SK-N-SH treated with all-trans-retinoic acid at 6 μM for 48 hours (cell line): Measurements from ENCODE around the gene KCNJ18.
"Not testable (repeated sequence)": the region's sequence is repeated elsewhere in the genome, so short reads cannot be mapped to it uniquely, and the experiment has no call there.

Source experiments
- ATAC-seq: fragments of 200-7000 bp; cut with Tn5 transposase; 3 replicates; pipeline ENCODE4 v1.9.1; 2020; ENCODE audit warnings: mild to moderate bottlenecking, moderate library complexity

The KCNJ18 gene

DNA sequence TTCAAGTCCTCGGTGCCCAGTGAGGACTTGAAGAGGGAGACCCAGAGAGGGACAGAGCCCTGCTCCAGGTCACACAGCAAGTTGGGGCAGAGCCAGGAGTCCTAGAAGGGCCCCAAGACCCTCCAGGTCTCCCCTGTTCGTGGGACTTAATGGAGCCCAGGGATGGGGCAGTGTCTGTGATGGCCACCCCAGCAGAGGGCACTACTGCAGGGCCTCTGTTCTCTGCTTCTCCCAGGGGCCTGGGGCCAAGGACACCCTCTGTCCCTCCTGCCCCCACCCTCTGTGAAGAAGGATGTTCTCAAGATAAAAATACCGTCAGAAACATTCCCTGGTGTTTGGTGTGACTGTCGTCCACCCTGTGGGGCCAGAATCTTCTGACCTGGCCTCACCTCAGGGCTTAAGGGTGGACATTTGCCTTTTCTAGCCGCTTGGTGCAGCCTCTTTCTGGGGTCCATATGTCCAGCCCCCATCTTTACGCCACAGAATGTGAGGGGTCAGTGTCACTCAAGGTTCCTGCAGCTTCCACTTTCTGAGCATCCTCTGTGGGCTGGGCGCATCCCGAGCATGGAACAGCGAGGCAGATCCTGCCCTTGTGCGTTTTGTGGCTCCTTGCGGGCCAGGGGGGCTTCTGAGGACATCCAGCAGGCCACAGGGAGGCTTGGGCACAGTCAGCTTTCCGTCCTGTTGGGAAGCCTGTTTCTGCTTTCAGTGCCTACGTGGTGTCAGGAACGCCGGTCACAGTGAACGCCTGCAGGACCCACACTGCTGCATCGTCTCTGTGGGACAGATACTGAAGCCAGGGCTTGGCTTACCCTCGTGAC lies at the start of gene KCNJ18:
Gene KCNJ18 (plus strand): TSS at position 641 of the 821 bp plus-strand sequence. CDS start 10,264 bp downstream, outside the sequence.
- ATAC-seq = peak; percentile 12; the same call in 1 of the 3 replicates

DNA sequence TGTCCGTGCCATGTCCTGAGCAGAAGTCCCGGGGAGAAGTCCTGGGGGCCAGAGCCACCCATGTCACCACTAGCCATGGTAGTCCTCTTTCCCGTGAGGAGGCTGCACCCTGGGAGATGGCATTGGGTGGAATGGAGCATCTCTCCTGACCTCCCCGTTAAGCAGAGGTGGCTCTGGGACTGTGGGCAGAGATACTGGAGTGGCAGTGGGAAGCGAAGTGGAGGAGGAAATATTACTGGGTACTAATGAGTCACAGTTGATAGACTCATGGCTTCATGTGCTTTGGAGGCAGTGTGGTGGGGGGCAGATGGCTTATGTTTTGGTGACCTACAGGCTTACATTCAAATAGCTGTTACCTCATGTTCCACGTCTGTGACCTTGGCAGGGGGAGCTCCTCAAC lies 44.2 kb upstream of the KCNJ18 start:
- not testable (repeated sequence) for ATAC-seq

DNA sequence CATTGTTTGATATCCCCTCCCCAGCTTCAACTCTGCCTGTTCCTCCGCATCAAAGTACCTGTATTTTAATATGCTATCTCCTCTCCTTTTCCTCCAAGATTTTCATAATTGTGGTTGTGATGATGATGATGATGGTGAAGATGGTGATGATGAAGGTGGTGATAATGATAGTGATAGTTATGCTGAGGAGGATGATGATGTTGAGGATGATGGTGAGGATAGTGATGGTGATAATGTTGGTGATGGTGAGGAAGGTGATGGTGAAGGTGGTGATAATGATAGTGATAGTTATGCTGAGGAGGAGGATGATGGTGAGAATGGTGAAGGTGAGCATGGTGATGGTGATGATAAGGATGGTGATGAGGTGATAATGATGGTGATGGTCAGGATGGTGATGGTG lies 42.3 kb upstream of the KCNJ18 start:
- ATAC-seq = not testable (repeated sequence)

DNA sequence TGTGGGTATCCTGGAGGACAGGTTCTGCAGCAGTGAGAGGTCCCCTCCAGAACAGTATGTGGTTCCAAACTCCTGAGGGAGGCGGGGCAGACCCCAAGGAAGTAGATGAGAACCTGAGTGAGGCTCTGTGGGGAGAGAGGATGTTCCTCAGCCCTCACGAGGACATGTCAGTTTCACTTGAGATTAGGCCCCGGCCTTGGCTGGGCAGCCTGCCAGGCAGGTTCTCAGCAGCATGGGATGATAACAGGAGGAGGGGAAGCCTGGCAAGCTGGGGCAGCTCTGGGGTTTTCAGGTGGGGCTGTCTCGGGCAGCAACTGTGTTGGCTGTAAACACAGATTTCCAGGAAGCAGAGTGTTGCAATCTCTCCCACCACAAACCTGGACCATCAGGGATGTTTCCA lies 40.3 kb upstream of the KCNJ18 start:
- not testable (repeated sequence) for ATAC-seq

- ATAC-seq = not testable (repeated sequence)
Observed at GRCh38 chr17:21653211-21653610, 39.1 kb upstream of the KCNJ18 start.

- not testable (repeated sequence) for ATAC-seq
Observed at GRCh38 chr17:21656518-21657309, 35.6 kb upstream of the KCNJ18 start.

- ATAC-seq = not testable (repeated sequence)
Observed at GRCh38 chr17:21659635-21660034, 32.7 kb upstream of the KCNJ18 start.

- not testable (repeated sequence) for ATAC-seq
Observed at GRCh38 chr17:21661455-21661854, 30.9 kb upstream of the KCNJ18 start.

- ATAC-seq = not testable (repeated sequence)
Observed at GRCh38 chr17:21663166-21663565, 29.2 kb upstream of the KCNJ18 start.

- not testable (repeated sequence) for ATAC-seq
Observed at GRCh38 chr17:21663614-21664474, 28.5 kb upstream of the KCNJ18 start.

GRCh38 chr17:21665171-21665570 lies 27.2 kb upstream of the KCNJ18 start:
- not testable (repeated sequence) for ATAC-seq

GRCh38 chr17:21665935-21666493 lies 26.3 kb upstream of the KCNJ18 start:
- ATAC-seq = not testable (repeated sequence)

DNA sequence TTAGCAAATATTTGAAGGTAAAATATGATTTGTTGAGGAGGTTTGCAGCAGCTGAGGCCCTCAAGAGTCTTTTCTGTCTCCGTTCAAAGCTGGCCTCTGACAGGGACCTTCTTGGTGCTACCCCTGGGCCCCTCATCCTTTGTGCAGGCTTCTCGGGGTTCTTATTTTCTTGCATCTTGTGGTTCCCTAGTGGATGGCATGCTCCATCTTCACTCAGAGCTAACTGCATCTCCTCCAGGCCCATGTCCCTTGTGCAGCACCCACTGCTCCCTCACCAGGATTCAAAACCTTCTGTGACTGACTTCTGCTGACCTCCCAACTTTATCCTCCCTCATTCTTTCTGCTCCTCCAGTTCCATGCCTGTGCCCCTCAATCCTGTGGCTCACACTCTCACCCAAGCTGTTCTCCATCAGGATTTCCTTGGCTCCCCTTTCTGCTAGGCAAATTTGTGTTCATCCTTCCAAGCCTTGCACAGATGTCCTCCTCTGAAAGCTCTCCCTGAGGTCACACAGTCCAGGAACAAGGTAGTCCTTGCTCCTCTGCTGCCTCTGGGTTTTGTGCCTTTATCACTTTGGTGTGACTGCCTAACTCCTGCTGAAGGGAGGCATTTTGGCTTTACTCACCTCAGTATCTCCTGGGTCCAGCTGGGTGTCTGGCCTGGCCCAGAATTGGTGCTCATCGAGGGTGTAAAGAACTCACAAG lies 25.5 kb upstream of the KCNJ18 start:
- not testable (repeated sequence) for ATAC-seq

- not testable (repeated sequence) for ATAC-seq
Observed at GRCh38 chr17:21667413-21668117, 24.8 kb upstream of the KCNJ18 start.

DNA sequence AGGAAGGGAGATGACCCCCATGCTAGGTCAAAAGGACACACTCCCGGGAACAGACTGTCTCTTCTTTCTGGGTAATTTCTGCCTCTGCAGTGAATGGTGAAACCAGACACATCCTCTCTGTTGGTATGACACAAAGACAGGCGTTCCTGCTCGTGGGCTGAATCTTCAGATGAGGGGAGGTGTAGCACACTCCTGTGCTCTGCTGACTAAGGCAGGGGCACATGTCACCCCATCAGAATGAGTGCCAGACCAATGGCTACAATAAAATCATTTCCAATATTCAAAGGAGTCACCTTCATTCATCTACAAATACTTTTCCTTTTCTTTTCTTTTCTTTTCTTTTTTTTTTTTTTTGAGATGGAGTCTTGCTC lies 24.2 kb upstream of the KCNJ18 start:
- not testable (repeated sequence) for ATAC-seq

- ATAC-seq = not testable (repeated sequence)
Observed at GRCh38 chr17:21668746-21669508, 23.4 kb upstream of the KCNJ18 start.

- ATAC-seq = not testable (repeated sequence)
Observed at GRCh38 chr17:21669616-21670360, 22.5 kb upstream of the KCNJ18 start.

- not testable (repeated sequence) for ATAC-seq
Observed at GRCh38 chr17:21670361-21671155, 21.8 kb upstream of the KCNJ18 start.
